CD4-positive, alpha-beta T cell treated with Interleukin-1 beta for 1 hour (primary cell): ENCODE data around the gene BMP8A.

ENCODE experiments used
- DNase-seq, 2 donors: peaks; one replicate each; pipeline ENCODE4 v3.0.0-alpha.2; 2020 to 2022

Gene BMP8A

GRCh38 chr1:39529901-39530535 is 38.6 kb downstream of the BMP8A start:
- DNase-seq: no peak

- DNase-seq: no peak
Observed at GRCh38 chr1:39531526-39531925, 40.1 kb downstream of the BMP8A start.

- DNase-seq: no peak
Observed at GRCh38 chr1:39533442-39533841, 42.0 kb downstream of the BMP8A start.

GRCh38 chr1:39538531-39539251 is 47.3 kb downstream of the BMP8A start:
- DNase-seq: no peak

GRCh38 chr1:39539252-39539790 is 47.9 kb downstream of the BMP8A start:
- peak; percentile 60 to 65 for DNase-seq

GRCh38 chr1:39540504-39541031 is 49.1 kb downstream of the BMP8A start:
- peak; percentile 20 to 80 for DNase-seq

- no peak for DNase-seq
Observed at GRCh38 chr1:39542924-39543323, 51.5 kb downstream of the BMP8A start.

- DNase-seq: no peak
Observed at GRCh38 chr1:39544327-39544726, 52.9 kb downstream of the BMP8A start.

GRCh38 chr1:39545531-39545930 is 54.1 kb downstream of the BMP8A start:
- DNase-seq: no peak

- DNase-seq: no peak
Observed at GRCh38 chr1:39554277-39554676, 62.8 kb downstream of the BMP8A start.

- DNase-seq: no peak
Observed at GRCh38 chr1:39561279-39561678, 69.8 kb downstream of the BMP8A start.

GRCh38 chr1:39562886-39563285 is 71.5 kb downstream of the BMP8A start:
- DNase-seq: no peak

- no peak for DNase-seq
Observed at GRCh38 chr1:39563669-39564068, 72.2 kb downstream of the BMP8A start.

- no peak for DNase-seq
Observed at GRCh38 chr1:39564340-39564739, 72.9 kb downstream of the BMP8A start.

- no peak for DNase-seq
Observed at GRCh38 chr1:39564941-39565340, 73.5 kb downstream of the BMP8A start.

- no peak for DNase-seq
Observed at GRCh38 chr1:39566441-39567137, 75.2 kb downstream of the BMP8A start.

GRCh38 chr1:39567302-39567701 is 75.9 kb downstream of the BMP8A start:
- DNase-seq: no peak

- DNase-seq: no peak
Observed at GRCh38 chr1:39568208-39568607, 76.8 kb downstream of the BMP8A start.

GRCh38 chr1:39569034-39569433 is 77.6 kb downstream of the BMP8A start:
- DNase-seq: no peak

- no peak for DNase-seq
Observed at GRCh38 chr1:39570477-39571177, 79.2 kb downstream of the BMP8A start.

GRCh38 chr1:39571178-39571483 is 79.7 kb downstream of the BMP8A start:
- DNase-seq: no peak

GRCh38 chr1:39572379-39573096 is 81.1 kb downstream of the BMP8A start:
- no peak for DNase-seq
